ENCODE results near the gene PPP5C.
A peak's percentile ranks its signal among the peaks of the same experiment; 100 is the strongest.

The PPP5C gene

GRCh38 chr19:46365561-46365960 lies 18.7 kb downstream of the PPP5C start:
- DNase-seq (ENCODE audit: low read depth), result no peak
- TF ChIP-seq CTCF (conservative IDR thresholded peaks at IDR 0.05; ENCODE audit: low read depth, low read length), result no peak

GRCh38 chr19:46366620-46367292 lies 19.9 kb downstream of the PPP5C start:
- H3K4me3 ChIP-seq (ENCODE audit: low read length), result no peak overlapping the region
- no peak for TF ChIP-seq CTCF (conservative IDR thresholded peaks at IDR 0.05; ENCODE audit: low read depth, low read length)
- no peak for DNase-seq (ENCODE audit: low read depth)

More at GRCh38 chr19:46365561-46365960, 18.7 kb downstream of the PPP5C start:
- H3K4me3 ChIP-seq (ENCODE audit: low read length), result no peak overlapping the region

- no peak overlapping the region for H3K4me3 ChIP-seq (ENCODE audit: low read length)
- TF ChIP-seq CTCF (conservative IDR thresholded peaks at IDR 0.05; ENCODE audit: low read depth, low read length), result no peak
- DNase-seq (ENCODE audit: low read depth), result no peak
Measured at GRCh38 chr19:46367426-46367825, 20.5 kb downstream of the PPP5C start.

- no peak for TF ChIP-seq CTCF (conservative IDR thresholded peaks at IDR 0.05; ENCODE audit: low read depth, low read length)
- DNase-seq (ENCODE audit: low read depth), result no peak
- H3K4me3 ChIP-seq (ENCODE audit: low read length), result no peak overlapping the region
Measured at GRCh38 chr19:46368116-46368515, 21.2 kb downstream of the PPP5C start.

- DNase-seq (ENCODE audit: low read depth), result no peak
- no peak overlapping the region for H3K4me3 ChIP-seq (ENCODE audit: low read length)
- no peak for TF ChIP-seq CTCF (conservative IDR thresholded peaks at IDR 0.05; ENCODE audit: low read depth, low read length)
Measured at GRCh38 chr19:46369817-46370216, 22.9 kb downstream of the PPP5C start.

- DNase-seq (ENCODE audit: low read depth), result no peak
- no peak overlapping the region for H3K4me3 ChIP-seq (ENCODE audit: low read length)
- no peak for TF ChIP-seq CTCF (conservative IDR thresholded peaks at IDR 0.05; ENCODE audit: low read depth, low read length)
Measured at GRCh38 chr19:46371371-46371901, 24.5 kb downstream of the PPP5C start.

GRCh38 chr19:46372901-46373490 lies 26.1 kb downstream of the PPP5C start:
- DNase-seq (ENCODE audit: low read depth), result no peak
- peak; percentile 43 for TF ChIP-seq CTCF (conservative IDR thresholded peaks at IDR 0.05; ENCODE audit: low read depth, low read length)
- no peak overlapping the region for H3K4me3 ChIP-seq (ENCODE audit: low read length)

All from retinal pigment epithelial cell (primary cell).